GM10847 (cell line): Measurements from ENCODE around the gene NPTX2.

Experiments
- POLR2A ChIP-seq: IDR thresholded peaks from 2 replicates; pipeline ENCODE4 v1.6.1; 2011; ENCODE audit not compliant: insufficient read length; ENCODE audit errors: extremely low read depth

NPTX2 gene

DNA sequence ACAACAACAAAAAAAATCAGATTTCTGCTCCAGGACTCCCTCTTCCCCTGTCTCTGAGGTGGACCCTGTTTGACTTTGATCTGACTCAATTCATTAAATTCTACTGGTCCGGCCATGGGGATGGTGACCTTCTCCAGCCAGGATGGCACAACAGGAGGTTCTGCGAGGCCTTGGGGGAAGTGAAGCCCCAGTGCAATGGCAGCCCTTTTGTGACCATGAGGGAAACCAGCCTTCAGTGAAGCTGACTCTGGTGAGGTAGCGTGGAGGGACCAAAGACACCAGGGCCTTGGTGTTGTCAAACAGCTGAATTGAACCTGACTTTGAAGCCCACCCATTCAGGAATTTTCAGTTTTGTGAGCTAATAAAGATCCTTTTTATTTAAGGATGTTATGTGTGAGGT lies 44.5 kb downstream of the NPTX2 start:
- no peak for TF ChIP-seq POLR2A

DNA sequence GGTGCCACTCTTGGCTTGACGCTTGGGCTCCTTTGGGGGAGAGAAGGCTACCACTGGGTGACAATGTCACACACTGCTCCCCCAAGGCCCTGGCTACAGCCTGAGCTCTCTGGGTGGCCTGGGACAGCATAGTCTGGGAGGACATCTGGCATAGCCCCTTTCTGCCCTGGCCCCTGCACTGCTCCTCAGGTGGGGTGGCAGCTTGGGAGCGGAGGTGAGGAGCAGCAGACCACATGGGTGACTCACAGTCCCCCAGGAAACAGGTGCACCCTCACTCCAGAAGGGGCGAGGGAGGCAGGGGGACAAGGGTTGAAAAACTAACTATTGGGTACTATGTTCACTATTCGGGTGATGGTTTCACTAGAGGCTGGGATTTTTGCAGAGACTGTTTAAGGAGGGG lies 45.2 kb downstream of the NPTX2 start:
- TF ChIP-seq POLR2A, result no peak

DNA sequence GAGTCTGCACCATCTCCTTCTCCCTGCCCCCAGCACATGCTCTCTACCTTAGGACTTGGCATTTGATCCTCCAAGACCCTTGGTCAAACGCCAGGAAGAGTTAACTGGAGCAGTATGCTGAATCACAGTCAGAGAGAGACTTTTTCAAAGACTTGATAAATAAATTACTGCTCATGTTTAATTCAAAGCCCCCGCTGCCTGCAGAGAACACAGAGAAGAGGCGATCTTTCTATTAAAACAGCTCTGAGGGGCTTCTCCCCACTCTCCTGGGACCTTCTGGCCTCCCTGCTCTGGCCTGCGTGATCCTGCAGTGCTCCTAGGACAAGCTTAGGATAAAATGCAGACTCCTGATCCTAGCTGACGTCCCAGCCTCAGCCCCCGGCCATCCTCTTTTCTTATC lies 47.8 kb downstream of the NPTX2 start:
- no peak for TF ChIP-seq POLR2A

DNA sequence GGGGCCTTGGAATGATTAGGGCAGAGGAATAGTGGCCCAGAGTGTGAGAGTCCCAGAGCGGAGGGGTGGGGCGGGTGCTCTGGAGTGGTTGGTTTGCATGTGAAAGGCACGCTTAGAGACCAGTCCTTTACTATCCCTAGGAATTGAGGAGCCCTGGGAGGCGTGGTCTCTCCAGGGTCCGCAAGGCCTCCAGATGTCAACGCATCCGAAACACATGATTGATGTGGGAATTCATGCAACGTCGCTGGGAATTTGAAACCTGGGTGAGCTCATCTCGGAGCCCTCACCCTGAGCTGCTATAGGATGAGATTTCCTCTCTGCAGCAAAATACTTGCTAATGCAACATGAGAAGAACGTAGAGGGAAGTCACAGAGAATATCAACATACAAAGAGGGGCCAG lies 51.2 kb downstream of the NPTX2 start:
- TF ChIP-seq POLR2A, result no peak

DNA sequence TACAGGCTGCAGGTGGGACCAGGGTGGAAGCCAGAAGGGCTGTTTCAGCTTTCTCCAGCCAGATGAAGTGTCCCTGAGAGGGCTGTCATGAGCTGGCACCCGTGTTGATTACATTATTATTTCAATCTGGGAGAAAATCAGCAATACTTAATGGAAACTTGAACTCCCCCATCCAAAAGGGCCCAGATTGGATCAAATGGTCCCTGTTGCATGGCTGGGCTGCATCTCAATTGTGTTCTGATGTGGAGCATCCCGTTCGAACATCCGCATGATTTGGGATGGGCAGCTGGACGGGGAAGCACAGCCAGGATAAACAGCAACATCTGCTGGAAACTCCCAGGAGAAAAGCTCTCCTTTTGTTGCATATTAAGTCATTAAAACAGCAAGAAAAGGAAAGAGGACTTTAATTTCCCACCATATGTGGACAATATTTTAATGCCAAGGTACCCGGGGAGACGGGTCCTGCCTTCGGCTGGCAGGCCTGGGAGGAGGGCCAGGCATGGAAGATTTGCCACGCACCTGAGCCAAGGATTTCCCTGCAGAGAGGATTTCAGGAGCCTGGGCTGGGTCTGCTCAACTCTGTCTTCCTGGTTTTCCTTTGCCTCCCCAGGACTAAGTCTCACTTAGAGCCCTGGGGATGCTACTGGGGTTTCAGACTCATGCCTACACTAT lies 52.4 kb downstream of the NPTX2 start:
- no peak for TF ChIP-seq POLR2A

DNA sequence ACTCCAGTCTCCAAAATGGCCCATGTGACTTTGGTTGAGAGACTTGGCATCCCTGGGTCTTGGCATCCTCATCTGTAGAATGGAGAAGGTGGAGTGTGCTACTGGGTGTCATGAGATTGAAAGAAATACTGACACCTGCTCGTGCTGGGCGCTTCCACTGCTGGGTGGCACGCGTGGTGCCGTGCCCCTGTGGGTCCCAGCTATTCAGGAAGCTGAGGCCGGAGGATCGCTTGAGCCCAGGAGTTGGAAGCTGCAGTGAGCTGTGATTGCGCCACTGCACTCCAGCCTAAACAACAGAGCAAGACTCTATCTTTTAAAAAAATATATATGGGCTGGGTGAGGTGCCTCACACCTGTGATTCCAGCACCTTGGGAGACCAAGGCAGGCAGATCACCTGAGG lies 53.1 kb downstream of the NPTX2 start:
- no peak for TF ChIP-seq POLR2A

DNA sequence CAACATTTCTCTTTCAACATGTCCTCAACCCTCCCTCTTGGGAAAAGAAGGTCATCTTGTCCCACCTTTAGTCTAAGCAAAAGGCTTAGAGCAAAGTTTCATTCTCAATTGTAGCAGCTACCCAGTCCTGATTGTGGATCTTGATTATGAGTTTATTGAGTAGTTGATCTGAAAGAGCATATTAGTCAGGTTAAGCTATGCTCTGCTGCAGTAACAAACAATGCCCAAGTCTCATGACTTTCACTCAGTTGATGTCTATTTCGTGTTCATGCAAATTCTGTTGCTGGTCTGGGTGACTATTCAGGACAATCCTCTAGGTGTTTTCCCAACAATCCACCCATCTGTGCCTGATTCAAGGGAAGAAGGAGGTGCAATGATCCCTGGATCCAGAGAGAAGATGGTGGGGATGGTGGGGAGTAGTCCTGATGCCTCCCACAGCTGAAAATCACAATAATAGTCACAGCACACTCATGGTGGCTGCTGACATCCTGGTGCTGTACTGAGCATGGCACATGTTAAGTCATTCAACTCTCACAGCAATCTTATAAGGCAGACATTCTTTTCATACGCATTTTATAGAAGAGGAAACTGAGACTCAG lies 54.7 kb downstream of the NPTX2 start:
- TF ChIP-seq POLR2A, result no peak

DNA sequence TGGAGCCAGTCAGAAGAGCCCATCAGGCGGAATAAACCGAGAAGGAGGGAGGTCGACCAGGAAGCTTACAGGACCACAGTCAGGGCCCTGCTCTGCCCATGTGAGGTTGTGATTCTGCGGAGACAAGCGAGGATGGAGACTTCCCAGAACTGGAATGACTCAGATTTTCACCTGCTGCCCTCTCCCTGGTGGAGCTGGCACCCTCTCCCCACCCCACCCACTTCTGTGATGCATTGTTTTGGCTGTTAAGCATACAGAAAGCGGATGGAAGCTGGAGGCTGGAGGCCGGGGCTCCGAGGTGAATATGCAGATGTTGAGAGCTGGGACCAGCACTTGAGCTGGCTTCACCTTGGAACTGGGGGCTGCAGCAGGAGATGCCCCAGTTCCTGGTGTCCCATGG lies 57.4 kb downstream of the NPTX2 start:
- no peak for TF ChIP-seq POLR2A

DNA sequence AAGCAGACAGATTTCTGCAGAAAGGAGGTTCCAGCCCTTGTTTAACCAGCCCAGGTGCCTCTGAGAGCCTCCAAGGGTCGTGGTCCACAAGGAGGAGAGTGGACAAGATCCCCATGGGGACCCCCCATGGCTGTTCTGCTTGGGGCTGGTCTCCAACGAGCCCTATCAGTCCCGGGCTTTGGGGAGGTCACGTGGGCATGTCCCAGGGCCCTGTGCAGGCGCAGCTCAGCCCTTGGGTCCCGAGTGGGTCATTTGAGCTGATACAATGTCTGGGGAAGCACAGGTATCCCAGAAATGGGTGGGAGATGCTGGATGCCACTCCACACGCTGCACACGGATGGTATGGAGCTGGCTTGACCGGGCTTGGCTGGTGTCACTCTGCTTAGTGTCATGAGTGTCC lies 57.8 kb downstream of the NPTX2 start:
- no peak for TF ChIP-seq POLR2A

DNA sequence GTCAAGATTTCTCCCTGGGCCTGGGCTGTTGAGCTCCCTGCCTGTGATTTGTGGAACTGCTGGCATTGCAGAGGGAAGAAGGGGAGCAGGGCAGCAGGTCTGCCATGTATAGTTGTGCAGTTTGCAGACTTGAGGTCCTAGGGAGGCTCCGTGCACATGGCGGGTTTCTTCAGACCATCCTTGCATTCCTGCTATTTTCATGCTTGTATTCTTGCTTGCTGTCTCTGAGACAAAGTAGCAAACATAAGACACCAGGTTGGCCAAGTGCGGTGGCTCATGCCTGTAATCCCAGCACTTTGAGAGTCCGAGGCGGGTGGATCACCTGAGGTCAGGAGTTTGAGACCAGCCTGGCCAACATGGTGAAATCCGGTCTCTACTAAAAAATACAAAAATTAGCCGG lies 61.1 kb downstream of the NPTX2 start:
- no peak for TF ChIP-seq POLR2A
